ENCODE measurements around the gene TBRG1.

TBRG1 gene

GRCh38 chr11:124662106-124662505, 39.4 kb downstream of the TBRG1 start:
- no peak for DNase-seq (ENCODE audit: low spot score)

- DNase-seq (ENCODE audit: low spot score): no peak
Measured at GRCh38 chr11:124663861-124664260, 41.2 kb downstream of the TBRG1 start.

GRCh38 chr11:124667601-124668000, 44.9 kb downstream of the TBRG1 start:
- DNase-seq (ENCODE audit: low spot score): no peak

GRCh38 chr11:124669193-124669592, 46.5 kb downstream of the TBRG1 start:
- DNase-seq (ENCODE audit: low spot score): peak; percentile 68

GRCh38 chr11:124670732-124671131, 48.1 kb downstream of the TBRG1 start:
- peak; percentile 36 for DNase-seq (ENCODE audit: low spot score)

GRCh38 chr11:124672536-124673215, 50.0 kb downstream of the TBRG1 start:
- DNase-seq (ENCODE audit: low spot score): no peak

- peak; percentile 89 for DNase-seq (ENCODE audit: low spot score)
Measured at GRCh38 chr11:124673333-124674167, 50.9 kb downstream of the TBRG1 start, which contains the start of the genes SIAE and SPA17. Gene SIAE, minus strand, starts transcription at chr11:124673739. Its CDS starts 31 bp downstream, at chr11:124673708. Gene SPA17, plus strand, starts transcription at chr11:124673904. Its CDS starts 1,361 bp downstream, at chr11:124675265.

- DNase-seq (ENCODE audit: low spot score): no peak
Measured at GRCh38 chr11:124674168-124674517, 51.5 kb downstream of the TBRG1 start.

GRCh38 chr11:124674571-124674970, 51.9 kb downstream of the TBRG1 start:
- no peak for DNase-seq (ENCODE audit: low spot score)

GRCh38 chr11:124676386-124676785, 53.7 kb downstream of the TBRG1 start:
- no peak for DNase-seq (ENCODE audit: low spot score)

- DNase-seq (ENCODE audit: low spot score): no peak
Measured at GRCh38 chr11:124678416-124678815, 55.8 kb downstream of the TBRG1 start.

GRCh38 chr11:124681421-124681820, 58.8 kb downstream of the TBRG1 start:
- no peak for DNase-seq (ENCODE audit: low spot score)

- no peak for DNase-seq (ENCODE audit: low spot score)
Measured at GRCh38 chr11:124682443-124682842, 59.8 kb downstream of the TBRG1 start.

All from CD4-positive, alpha-beta T cell treated with Interleukin-15 for 4 hours (primary cell).